HepG2 (cell line): Measurements from ENCODE around the gene LTB4R. TPM values are rescaled to one million over a fixed set of nuclear protein-coding genes. Genes with fewer than 3 reads are reported as not detected.

Experiments
- GABPB1 ChIP-seq: IDR thresholded peaks from 2 replicates; pipeline ENCODE4 v1.6.1; 2016; ENCODE audit warnings: mild to moderate bottlenecking, missing genetic modification reagents, moderate library complexity, missing compliant biosample characterization
- HNRNPK ChIP-seq: fragments of 200-400 bp; formaldehyde crosslinking; IDR thresholded peaks from 2 replicates; pipeline ENCODE4 v1.6.1; 2018; ENCODE audit warnings: low read length, low read depth, moderate library complexity, mild to moderate bottlenecking; ENCODE audit not compliant: poor library complexity, severe bottlenecking
- PTBP1 ChIP-seq: fragments of 200-400 bp; formaldehyde crosslinking; IDR thresholded peaks from 2 replicates; pipeline ENCODE4 v1.6.1; 2018; ENCODE audit warnings: low read length, low read depth; ENCODE audit not compliant: poor library complexity, severe bottlenecking
- RFXANK ChIP-seq: IDR thresholded peaks from 2 replicates; pipeline ENCODE4 v1.6.1; 2016
- TBL1XR1 ChIP-seq: fragments of 150-350 bp; IDR thresholded peaks from 2 replicates; pipeline ENCODE4 v1.6.1; 2014; ENCODE audit warnings: borderline replicate concordance, low read length; ENCODE audit not compliant: partially characterized antibody
- TCF7 ChIP-seq: sonication (generic); IDR thresholded peaks from 2 replicates; pipeline ENCODE4 v1.6.1; 2016; ENCODE audit warnings: antibody characterized with exemption, low read depth
- ZNF143 ChIP-seq: sonication (generic); formaldehyde crosslinking; IDR thresholded peaks from 2 replicates; pipeline ENCODE4 v1.4.0; 2020; ENCODE audit warnings: missing genetic modification reagents
- ZNF33B ChIP-seq: sonication (generic); formaldehyde crosslinking; IDR thresholded peaks from 2 replicates; pipeline ENCODE4 v1.5.1; 2020; ENCODE audit warnings: mild to moderate bottlenecking, missing genetic modification reagents
- ZNF644 ChIP-seq: IDR thresholded peaks from 2 replicates; pipeline ENCODE4 v1.6.1; 2016; ENCODE audit warnings: low read depth
- ZNF772 ChIP-seq: sonication (generic); formaldehyde crosslinking; IDR thresholded peaks from 2 replicates; pipeline ENCODE4 v1.5.0; 2020; ENCODE audit warnings: mild to moderate bottlenecking, missing genetic modification reagents
- polyA plus RNA-seq, 8 experiments: library from polyadenylated mRNA; depleted of rRNA in 3 of 8; stranded (reverse) in 7 of 8; unstranded in 1 of 8; fragments of >200 nt; fragmentation: Illumina TruSeq in 4 of 8; extraction: Trizol in 4 of 8; gene quantifications; 2 replicates each; pipeline versions ENCODE4 v1.2.1 to v1.2.3, GENCODE V29; 2011 to 2016; ENCODE audit warnings: low read depth in 4 of 8, missing spikeins in 1 of 8, mixed read lengths in 1 of 8; ENCODE audit not compliant: insufficient read depth in 1 of 8
- total RNA-seq, 5 experiments: library from RNA; depleted of rRNA; stranded (reverse); fragments of >200 nt; fragmentation: Illumina TruSeq; extraction: Trizol; gene quantifications; 2 replicates each; pipeline ENCODE4 v1.2.3, GENCODE V29; 2016; ENCODE audit warnings: low read depth in 1 of 5
- TF ChIP-seq, protein P1 (sequence below): sonication (generic); formaldehyde crosslinking; IDR thresholded peaks from 2 replicates; pipeline ENCODE4 v1.5.0; 2020; ENCODE audit warnings: missing genetic modification reagents, mild to moderate bottlenecking, borderline replicate concordance
- TF ChIP-seq, protein P2 (sequence below): sonication (generic); formaldehyde crosslinking; IDR thresholded peaks from 2 replicates; pipeline ENCODE4 v1.5.1; 2020; ENCODE audit warnings: mild to moderate bottlenecking, missing genetic modification reagents, moderate library complexity
- TF ChIP-seq, protein P3 (sequence below): sonication (generic); formaldehyde crosslinking; IDR thresholded peaks from 2 replicates; pipeline ENCODE4 v1.5.1; 2020; ENCODE audit warnings: missing genetic modification reagents, mild to moderate bottlenecking, borderline replicate concordance
- TF ChIP-seq, protein P4 (sequence below): sonication (generic); formaldehyde crosslinking; IDR thresholded peaks from 2 replicates; pipeline ENCODE4 v1.4.0; 2020; ENCODE audit warnings: mild to moderate bottlenecking, missing genetic modification reagents
- TF ChIP-seq, protein P5 (sequence below): sonication (generic); formaldehyde crosslinking; IDR thresholded peaks from 2 replicates; pipeline ENCODE4; 2020; ENCODE audit warnings: missing genetic modification reagents, mild to moderate bottlenecking, borderline replicate concordance
- TF ChIP-seq, protein P6 (sequence below): sonication (generic); formaldehyde crosslinking; IDR thresholded peaks from 2 replicates; pipeline ENCODE4 v1.5.0; 2020; ENCODE audit warnings: missing genetic modification reagents, mild to moderate bottlenecking, borderline replicate concordance

Gene LTB4R
- total and polyA plus RNA-seq, 2 of the 13 experiments (the other 11 are each of a cell fraction or from before 2014, with no cell fraction given): 3.2 to 8.2 TPM

DNA sequence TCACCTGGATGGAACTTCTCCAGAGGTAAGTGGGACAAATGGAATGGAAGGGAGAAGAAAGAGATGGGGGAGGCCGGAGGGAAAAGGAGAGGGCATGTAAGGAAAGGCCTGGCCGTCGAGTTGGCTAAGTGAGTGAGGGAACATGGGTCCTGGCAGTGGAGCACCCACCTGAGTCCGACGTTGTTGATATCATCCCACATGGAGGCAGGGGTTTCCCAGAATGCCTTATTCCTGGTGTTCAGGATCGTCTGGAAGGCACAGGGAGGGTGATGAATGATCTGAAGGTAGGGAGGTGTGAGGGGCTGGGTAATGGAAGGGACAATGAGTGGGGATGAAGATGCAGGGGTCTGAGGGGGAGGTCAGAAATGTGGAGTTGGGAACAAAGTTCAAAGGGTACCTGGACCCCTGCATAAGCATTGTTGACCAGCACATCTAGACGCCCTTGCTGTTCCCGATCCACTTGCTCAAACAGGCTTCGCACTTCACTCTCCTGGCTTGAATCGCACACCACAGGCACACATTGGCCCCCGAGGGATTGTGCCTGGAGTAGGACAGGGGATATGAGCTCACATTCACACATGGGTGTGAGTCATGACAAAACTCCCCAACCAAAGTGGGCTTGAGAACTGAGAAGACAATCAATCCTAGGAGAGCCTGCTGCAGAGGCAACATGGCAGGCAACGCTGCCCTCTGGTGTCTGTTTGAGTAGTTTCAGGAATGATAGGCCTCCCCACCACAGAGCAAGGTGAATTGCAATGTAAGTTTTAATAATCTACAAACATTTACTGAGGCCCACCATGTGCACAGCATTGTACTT lies 14.8 kb upstream of the LTB4R start (continued):
- no peak for TF ChIP-seq PTBP1
- TF ChIP-seq RFXANK: no peak; the same call in 1 of the 2 replicates
- no peak for TF ChIP-seq ZNF644 (CRISPR knock-in tag)
- TF ChIP-seq TBL1XR1: peak; percentile 11
- no peak; the same call in none of the 2 replicates for TF ChIP-seq GABPB1 (CRISPR knock-in tag)
- TF ChIP-seq, protein P1, sequence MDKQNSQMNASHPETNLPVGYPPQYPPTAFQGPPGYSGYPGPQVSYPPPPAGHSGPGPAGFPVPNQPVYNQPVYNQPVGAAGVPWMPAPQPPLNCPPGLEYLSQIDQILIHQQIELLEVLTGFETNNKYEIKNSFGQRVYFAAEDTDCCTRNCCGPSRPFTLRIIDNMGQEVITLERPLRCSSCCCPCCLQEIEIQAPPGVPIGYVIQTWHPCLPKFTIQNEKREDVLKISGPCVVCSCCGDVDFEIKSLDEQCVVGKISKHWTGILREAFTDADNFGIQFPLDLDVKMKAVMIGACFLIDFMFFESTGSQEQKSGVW: no peak
- TF ChIP-seq, protein P2, sequence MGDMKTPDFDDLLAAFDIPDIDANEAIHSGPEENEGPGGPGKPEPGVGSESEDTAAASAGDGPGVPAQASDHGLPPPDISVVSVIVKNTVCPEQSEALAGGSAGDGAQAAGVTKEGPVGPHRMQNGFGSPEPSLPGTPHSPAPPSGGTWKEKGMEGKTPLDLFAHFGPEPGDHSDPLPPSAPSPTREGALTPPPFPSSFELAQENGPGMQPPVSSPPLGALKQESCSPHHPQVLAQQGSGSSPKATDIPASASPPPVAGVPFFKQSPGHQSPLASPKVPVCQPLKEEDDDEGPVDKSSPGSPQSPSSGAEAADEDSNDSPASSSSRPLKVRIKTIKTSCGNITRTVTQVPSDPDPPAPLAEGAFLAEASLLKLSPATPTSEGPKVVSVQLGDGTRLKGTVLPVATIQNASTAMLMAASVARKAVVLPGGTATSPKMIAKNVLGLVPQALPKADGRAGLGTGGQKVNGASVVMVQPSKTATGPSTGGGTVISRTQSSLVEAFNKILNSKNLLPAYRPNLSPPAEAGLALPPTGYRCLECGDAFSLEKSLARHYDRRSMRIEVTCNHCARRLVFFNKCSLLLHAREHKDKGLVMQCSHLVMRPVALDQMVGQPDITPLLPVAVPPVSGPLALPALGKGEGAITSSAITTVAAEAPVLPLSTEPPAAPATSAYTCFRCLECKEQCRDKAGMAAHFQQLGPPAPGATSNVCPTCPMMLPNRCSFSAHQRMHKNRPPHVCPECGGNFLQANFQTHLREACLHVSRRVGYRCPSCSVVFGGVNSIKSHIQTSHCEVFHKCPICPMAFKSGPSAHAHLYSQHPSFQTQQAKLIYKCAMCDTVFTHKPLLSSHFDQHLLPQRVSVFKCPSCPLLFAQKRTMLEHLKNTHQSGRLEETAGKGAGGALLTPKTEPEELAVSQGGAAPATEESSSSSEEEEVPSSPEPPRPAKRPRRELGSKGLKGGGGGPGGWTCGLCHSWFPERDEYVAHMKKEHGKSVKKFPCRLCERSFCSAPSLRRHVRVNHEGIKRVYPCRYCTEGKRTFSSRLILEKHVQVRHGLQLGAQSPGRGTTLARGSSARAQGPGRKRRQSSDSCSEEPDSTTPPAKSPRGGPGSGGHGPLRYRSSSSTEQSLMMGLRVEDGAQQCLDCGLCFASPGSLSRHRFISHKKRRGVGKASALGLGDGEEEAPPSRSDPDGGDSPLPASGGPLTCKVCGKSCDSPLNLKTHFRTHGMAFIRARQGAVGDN (CRISPR knock-in tag): peak; percentile 60
- no peak for TF ChIP-seq ZNF143 (CRISPR knock-in tag)
- TF ChIP-seq ZNF33B (CRISPR knock-in tag): no peak
- TF ChIP-seq, protein P3, sequence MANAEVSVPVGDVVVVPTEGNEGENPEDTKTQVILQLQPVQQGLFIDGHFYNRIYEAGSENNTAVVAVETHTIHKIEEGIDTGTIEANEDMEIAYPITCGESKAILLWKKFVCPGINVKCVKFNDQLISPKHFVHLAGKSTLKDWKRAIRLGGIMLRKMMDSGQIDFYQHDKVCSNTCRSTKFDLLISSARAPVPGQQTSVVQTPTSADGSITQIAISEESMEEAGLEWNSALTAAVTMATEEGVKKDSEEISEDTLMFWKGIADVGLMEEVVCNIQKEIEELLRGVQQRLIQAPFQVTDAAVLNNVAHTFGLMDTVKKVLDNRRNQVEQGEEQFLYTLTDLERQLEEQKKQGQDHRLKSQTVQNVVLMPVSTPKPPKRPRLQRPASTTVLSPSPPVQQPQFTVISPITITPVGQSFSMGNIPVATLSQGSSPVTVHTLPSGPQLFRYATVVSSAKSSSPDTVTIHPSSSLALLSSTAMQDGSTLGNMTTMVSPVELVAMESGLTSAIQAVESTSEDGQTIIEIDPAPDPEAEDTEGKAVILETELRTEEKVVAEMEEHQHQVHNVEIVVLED (CRISPR knock-in tag): no peak; the same call in 1 of the 2 replicates
- TF ChIP-seq, protein P4, sequence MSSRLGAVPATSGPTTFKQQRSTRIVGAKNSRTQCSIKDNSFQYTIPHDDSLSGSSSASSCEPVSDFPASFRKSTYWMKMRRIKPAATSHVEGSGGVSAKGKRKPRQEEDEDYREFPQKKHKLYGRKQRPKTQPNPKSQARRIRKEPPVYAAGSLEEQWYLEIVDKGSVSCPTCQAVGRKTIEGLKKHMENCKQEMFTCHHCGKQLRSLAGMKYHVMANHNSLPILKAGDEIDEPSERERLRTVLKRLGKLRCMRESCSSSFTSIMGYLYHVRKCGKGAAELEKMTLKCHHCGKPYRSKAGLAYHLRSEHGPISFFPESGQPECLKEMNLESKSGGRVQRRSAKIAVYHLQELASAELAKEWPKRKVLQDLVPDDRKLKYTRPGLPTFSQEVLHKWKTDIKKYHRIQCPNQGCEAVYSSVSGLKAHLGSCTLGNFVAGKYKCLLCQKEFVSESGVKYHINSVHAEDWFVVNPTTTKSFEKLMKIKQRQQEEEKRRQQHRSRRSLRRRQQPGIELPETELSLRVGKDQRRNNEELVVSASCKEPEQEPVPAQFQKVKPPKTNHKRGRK (CRISPR knock-in tag): no peak
- TF ChIP-seq TCF7: no peak
- TF ChIP-seq, protein P5, sequence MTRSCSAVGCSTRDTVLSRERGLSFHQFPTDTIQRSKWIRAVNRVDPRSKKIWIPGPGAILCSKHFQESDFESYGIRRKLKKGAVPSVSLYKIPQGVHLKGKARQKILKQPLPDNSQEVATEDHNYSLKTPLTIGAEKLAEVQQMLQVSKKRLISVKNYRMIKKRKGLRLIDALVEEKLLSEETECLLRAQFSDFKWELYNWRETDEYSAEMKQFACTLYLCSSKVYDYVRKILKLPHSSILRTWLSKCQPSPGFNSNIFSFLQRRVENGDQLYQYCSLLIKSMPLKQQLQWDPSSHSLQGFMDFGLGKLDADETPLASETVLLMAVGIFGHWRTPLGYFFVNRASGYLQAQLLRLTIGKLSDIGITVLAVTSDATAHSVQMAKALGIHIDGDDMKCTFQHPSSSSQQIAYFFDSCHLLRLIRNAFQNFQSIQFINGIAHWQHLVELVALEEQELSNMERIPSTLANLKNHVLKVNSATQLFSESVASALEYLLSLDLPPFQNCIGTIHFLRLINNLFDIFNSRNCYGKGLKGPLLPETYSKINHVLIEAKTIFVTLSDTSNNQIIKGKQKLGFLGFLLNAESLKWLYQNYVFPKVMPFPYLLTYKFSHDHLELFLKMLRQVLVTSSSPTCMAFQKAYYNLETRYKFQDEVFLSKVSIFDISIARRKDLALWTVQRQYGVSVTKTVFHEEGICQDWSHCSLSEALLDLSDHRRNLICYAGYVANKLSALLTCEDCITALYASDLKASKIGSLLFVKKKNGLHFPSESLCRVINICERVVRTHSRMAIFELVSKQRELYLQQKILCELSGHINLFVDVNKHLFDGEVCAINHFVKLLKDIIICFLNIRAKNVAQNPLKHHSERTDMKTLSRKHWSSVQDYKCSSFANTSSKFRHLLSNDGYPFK: peak; percentile 45; the same call in 1 of the 2 replicates
- no peak for TF ChIP-seq ZNF772
- TF ChIP-seq, protein P6, sequence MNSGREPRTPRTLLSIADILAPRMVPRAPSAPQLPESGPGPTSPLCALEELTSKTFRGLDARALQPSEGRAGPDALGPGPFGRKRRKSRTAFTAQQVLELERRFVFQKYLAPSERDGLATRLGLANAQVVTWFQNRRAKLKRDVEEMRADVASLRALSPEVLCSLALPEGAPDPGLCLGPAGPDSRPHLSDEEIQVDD: no peak
- peak; percentile 50 for TF ChIP-seq HNRNPK
